Stomach smooth muscle (tissue), 2 donors: ENCODE results near the gene CD6.

Source experiments
- H3K27ac ChIP-seq: one replicate; pipeline ENCODE4 v1.7.0; 2013; ENCODE audit warnings: mild to moderate bottlenecking, low read length, inconsistent platforms
- H3K27me3 ChIP-seq, 2 donors: one replicate each; pipeline ENCODE4 v1.7.0; 2013; ENCODE audit warnings: low read length in 2 of 2; ENCODE audit not compliant: insufficient read depth in 2 of 2, control insufficient read depth in 1 of 2
- H3K36me3 ChIP-seq, 2 donors: one replicate each; pipeline ENCODE4 v1.7.0; 2013; ENCODE audit warnings: low read length in 2 of 2; ENCODE audit not compliant: control insufficient read depth in 2 of 2, insufficient read depth in 2 of 2
- H3K4me1 ChIP-seq: one replicate; pipeline ENCODE4 v1.7.0; 2013; ENCODE audit warnings: low read length; ENCODE audit not compliant: control insufficient read depth, insufficient read depth
- H3K4me3 ChIP-seq, 2 donors: one replicate each; pipeline ENCODE4 v1.7.0; 2013; ENCODE audit warnings: low read length in 2 of 2
- H3K9ac ChIP-seq, 2 donors: one replicate each; pipeline ENCODE4 v1.7.0; 2013; ENCODE audit warnings: low read length in 2 of 2, mild to moderate bottlenecking in 1 of 2
- H3K9me3 ChIP-seq, 2 donors: one replicate each; pipeline ENCODE4 v1.7.0; 2013; ENCODE audit warnings: low read length in 2 of 2; ENCODE audit not compliant: control insufficient read depth in 2 of 2
- donor health status: healthy.
- donor health status: Pancreatic carcinoma.

The CD6 gene

GRCh38 chr11:60944490-60945294 is 26.8 kb upstream of the CD6 start:
- Histone ChIP-seq H3K4me3 (no peak overlapping the region), H3K27me3 (no peaks in the 10 kb centered on the region), H3K9ac (no peak overlapping the region), H3K36me3 (peaks cover 3 to 22% of the 10 kb centered on the region in 2 donors), H3K9me3 (no peaks in the 10 kb centered on the region), H3K27ac (no peak overlapping the region), H3K4me1 (peaks cover 3% of the 10 kb centered on the region)

DNA sequence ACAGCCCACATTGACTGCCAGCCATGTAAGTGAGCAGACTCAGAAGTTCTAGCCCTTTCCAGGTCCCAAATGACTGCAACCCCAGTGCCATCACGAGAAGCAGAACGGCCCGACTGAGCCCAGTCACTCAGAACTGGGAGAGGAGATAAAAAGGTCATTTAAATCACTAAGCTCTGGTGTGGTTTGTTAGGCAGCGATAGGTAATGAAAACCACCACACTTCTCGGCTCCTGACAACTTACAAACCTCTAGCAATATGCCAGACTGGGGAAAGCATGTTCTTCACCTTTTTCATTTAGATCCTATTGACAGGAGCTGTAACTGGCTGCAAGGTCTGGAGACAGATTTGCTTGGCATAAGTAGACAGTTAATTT is 26.2 kb upstream of the CD6 start:
- Histone ChIP-seq H3K9me3 (no peaks in the 10 kb centered on the region), H3K4me3 (no peak overlapping the region), H3K4me1 (peaks cover 7% of the 10 kb centered on the region), H3K27ac (no peak overlapping the region), H3K9ac (no peak overlapping the region), H3K36me3 (peaks cover 3 to 22% of the 10 kb centered on the region in 2 donors), H3K27me3 (no peaks in the 10 kb centered on the region)

GRCh38 chr11:60946601-60947264 is 24.7 kb upstream of the CD6 start:
- no peak overlapping the region for H3K27ac ChIP-seq
- no peak overlapping the region for H3K9ac ChIP-seq
- H3K27me3 ChIP-seq: no peaks in the 10 kb centered on the region
- no peak overlapping the region for H3K4me3 ChIP-seq
- H3K36me3 ChIP-seq: peaks cover 3 to 17% of the 10 kb centered on the region in 2 donors
- peaks cover 16% of the 10 kb centered on the region for H3K4me1 ChIP-seq
- H3K9me3 ChIP-seq: no peaks in the 10 kb centered on the region

- Histone ChIP-seq H3K4me3 (no peak overlapping the region), H3K4me1 (peaks cover 23% of the 10 kb centered on the region), H3K9ac (no peak overlapping the region), H3K9me3 (no peaks in the 10 kb centered on the region), H3K36me3 (peaks cover 3 to 13% of the 10 kb centered on the region in 2 donors), H3K27ac (no peak overlapping the region), H3K27me3 (no peaks in the 10 kb centered on the region)
These were observed 23.8 kb upstream of the CD6 start for GRCh38 chr11:60947700-60948099.

- no peak overlapping the region for H3K4me3 ChIP-seq
- no peaks in the 10 kb centered on the region for H3K27me3 ChIP-seq
- peaks cover 24% of the 10 kb centered on the region for H3K4me1 ChIP-seq
- no peak overlapping the region for H3K9ac ChIP-seq
- H3K9me3 ChIP-seq: no peaks in the 10 kb centered on the region
- no peak overlapping the region for H3K27ac ChIP-seq
- H3K36me3 ChIP-seq: peaks cover 3 to 11% of the 10 kb centered on the region in 2 donors
These were observed 23.2 kb upstream of the CD6 start for GRCh38 chr11:60948250-60948649.

DNA sequence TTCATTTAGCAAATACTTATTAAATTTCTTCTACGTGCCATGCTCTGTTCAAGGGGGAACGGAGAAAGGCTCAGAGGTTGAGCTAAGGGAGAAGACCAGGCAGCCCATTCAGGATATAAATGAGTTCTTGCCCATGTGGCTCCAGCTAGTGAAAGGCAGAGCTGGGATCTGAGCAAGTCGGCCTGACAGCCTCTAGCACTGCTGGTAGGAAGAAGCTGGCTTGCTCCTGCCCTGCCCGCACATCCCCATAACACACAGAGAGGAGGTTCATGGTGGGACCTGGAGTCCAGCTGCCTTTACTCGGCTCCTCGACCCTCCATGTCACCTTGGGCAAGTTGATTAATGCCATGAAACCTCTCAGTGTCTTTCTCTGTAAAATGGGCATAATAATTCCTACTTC is 21.5 kb upstream of the CD6 start:
- Histone ChIP-seq H3K9me3 (no peaks in the 10 kb centered on the region), H3K4me1 (peaks cover 24% of the 10 kb centered on the region), H3K36me3 (peaks cover 3 to 6% of the 10 kb centered on the region in 2 donors), H3K4me3 (peak overlapping the region in 1 of 2 donors; percentile 74), H3K27ac (no peak overlapping the region), H3K27me3 (no peaks in the 10 kb centered on the region), H3K9ac (no peak overlapping the region)

DNA sequence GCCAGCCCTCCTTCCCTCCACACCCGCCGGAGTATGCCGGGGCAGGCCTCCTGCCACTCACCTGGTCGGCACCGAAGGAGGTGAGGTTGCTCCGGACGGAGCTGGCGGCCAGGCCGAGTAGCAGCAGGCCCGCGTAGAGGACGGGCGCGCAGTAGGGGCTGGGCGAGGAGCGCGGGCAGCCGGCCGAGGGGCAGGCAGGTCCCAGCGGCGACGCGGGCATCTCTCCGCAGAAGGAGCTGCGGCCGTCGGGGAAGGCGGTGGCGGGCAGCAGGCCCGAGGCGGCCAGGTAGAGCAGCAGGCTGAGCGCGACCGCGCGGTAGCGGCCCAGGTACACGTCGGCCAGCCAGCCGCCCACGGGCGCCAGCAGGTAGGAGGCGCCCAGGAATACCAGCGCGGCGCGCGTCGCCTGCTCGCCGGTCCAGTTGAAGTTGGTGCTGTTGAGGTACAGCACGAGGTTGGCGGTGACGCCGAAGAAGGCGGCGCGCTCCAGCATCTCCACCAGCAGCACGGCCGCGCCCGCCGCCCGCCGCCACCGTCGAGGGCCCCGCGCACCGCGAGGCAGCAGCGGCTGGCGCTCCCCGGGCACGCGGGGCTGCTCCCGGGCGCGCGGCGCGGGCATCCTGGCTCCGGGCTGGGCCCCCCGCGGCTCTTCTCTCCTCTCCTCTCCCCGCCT is 20.4 kb upstream of the CD6 start:
- no peak overlapping the region for H3K27ac ChIP-seq
- no peaks in the 10 kb centered on the region for H3K9me3 ChIP-seq
- H3K9ac ChIP-seq: peak overlapping the region in 1 of 2 donors; percentile 61
- H3K4me3 ChIP-seq: peak overlapping the region; percentile 68 to 74
- H3K4me1 ChIP-seq: peaks cover 24% of the 10 kb centered on the region
- no peaks in the 10 kb centered on the region for H3K27me3 ChIP-seq
- peaks cover 0 to 5% of the 10 kb centered on the region in 2 donors for H3K36me3 ChIP-seq

DNA sequence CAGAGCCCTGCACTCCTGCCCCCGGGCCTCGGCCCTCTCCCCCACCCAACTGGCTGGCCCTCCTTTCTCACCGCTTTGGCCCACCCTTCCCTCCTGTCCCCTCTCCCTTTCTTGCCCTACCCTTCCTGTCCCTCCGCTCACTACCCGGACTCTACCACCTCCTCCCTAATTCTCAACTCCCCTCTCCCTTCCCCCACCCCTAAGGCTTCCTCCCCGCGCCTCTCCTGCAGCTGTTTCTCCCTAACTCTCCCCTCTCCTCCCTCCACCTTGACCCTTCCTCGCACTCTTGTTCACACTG is 19.9 kb upstream of the CD6 start:
- Histone ChIP-seq H3K27ac (peak overlapping the region; percentile 70), H3K36me3 (peaks cover 0 to under 1% of the 10 kb centered on the region in 2 donors), H3K27me3 (no peaks in the 10 kb centered on the region), H3K9me3 (no peaks in the 10 kb centered on the region), H3K9ac (peak overlapping the region; percentile 61 to 62), H3K4me1 (peaks cover 24% of the 10 kb centered on the region), H3K4me3 (peak overlapping the region; percentile 68 to 74)

GRCh38 chr11:60951904-60952741 is 19.4 kb upstream of the CD6 start, which contains the start of gene SLC15A3:
SLC15A3 (minus strand) TSS chr11:60952176; CDS start chr11:60951551, 625 bp downstream.
- H3K27me3 ChIP-seq: no peaks in the 10 kb centered on the region
- peak within 1 kb of the TSS; percentile 61 to 62 for H3K9ac ChIP-seq
- peaks cover 24% of the 10 kb centered on the region for H3K4me1 ChIP-seq
- H3K4me3 ChIP-seq: peak within 1 kb of the TSS; percentile 68 to 74
- H3K9me3 ChIP-seq: no peaks in the 10 kb centered on the region
- H3K36me3 ChIP-seq: no peaks in the 10 kb centered on the region
- peak within 1 kb of the TSS; percentile 70 for H3K27ac ChIP-seq

- H3K36me3 ChIP-seq: no peaks in the 10 kb centered on the region
- H3K4me1 ChIP-seq: peaks cover 28% of the 10 kb centered on the region
- no peaks in the 10 kb centered on the region for H3K27me3 ChIP-seq
- H3K9ac ChIP-seq: peak overlapping the region; percentile 61 to 62
- no peaks in the 10 kb centered on the region for H3K9me3 ChIP-seq
- peak overlapping the region; percentile 68 to 74 for H3K4me3 ChIP-seq
- H3K27ac ChIP-seq: peak overlapping the region; percentile 70
These were observed 18.7 kb upstream of the CD6 start for GRCh38 chr11:60952742-60953170.
